ENCODE results near the gene ABCA7.

Gene ABCA7

GRCh38 chr19:1089891-1090290 lies 50.0 kb downstream of the ABCA7 start:
- no peak for TF ChIP-seq CTCF (IDR thresholded peaks at IDR 0.05)
- Histone ChIP-seq H3K27ac (no peak overlapping the region), H3K4me3 (no peak overlapping the region)
- no peak for DNase-seq (ENCODE audit: low spot score)

GRCh38 chr19:1090731-1091543 lies 51.0 kb downstream of the ABCA7 start:
- Histone ChIP-seq H3K27ac (no peak overlapping the region), H3K4me3 (no peak overlapping the region)
- DNase-seq (ENCODE audit: low spot score) = no peak
- no peak for TF ChIP-seq CTCF (IDR thresholded peaks at IDR 0.05)

- TF ChIP-seq CTCF (IDR thresholded peaks at IDR 0.05) = no peak
- DNase-seq (ENCODE audit: low spot score) = no peak
- no peak overlapping the region for H3K4me3 ChIP-seq
- H3K27ac ChIP-seq = no peak overlapping the region
Measured at GRCh38 chr19:1091544-1092175, 51.8 kb downstream of the ABCA7 start.

- Histone ChIP-seq H3K27ac (no peak overlapping the region), H3K4me3 (no peak overlapping the region)
- DNase-seq (ENCODE audit: low spot score) = no peak
- no peak for TF ChIP-seq CTCF (IDR thresholded peaks at IDR 0.05)
Measured at GRCh38 chr19:1093330-1093729, 53.4 kb downstream of the ABCA7 start.

GRCh38 chr19:1093811-1094553 lies 54.1 kb downstream of the ABCA7 start:
- H3K27ac ChIP-seq = no peak overlapping the region
- no peak for DNase-seq (ENCODE audit: low spot score)
- no peak for TF ChIP-seq CTCF (IDR thresholded peaks at IDR 0.05)
- peak overlapping the region; percentile 100 for H3K4me3 ChIP-seq

GRCh38 chr19:1094655-1094977 lies 54.7 kb downstream of the ABCA7 start:
- no peak for DNase-seq (ENCODE audit: low spot score)
- no peak for TF ChIP-seq CTCF (IDR thresholded peaks at IDR 0.05)
- Histone ChIP-seq H3K27ac (peak overlapping the region; percentile 41 to 87), H3K4me3 (peak overlapping the region; percentile 100)
